ENCODE data around the gene LMOD3. TPM values are rescaled to one million over a fixed set of nuclear protein-coding genes. Genes with fewer than 3 reads are reported as not detected.

LMOD3 gene
- not detected in 2 replicates for total RNA-seq

GRCh38 chr3:69122403-69122802 lies at the start of gene LMOD3:
Gene LMOD3 (minus strand): TSS chr3:69122595. CDS start chr3:69122386, 209 bp downstream.

GRCh38 chr3:69084326-69085167 lies 37.8 kb downstream of the LMOD3 start, which contains the start of gene ARL6IP5:
Gene ARL6IP5 (plus strand): TSS chr3:69084937. CDS start chr3:69085048, 111 bp downstream.

DNA sequence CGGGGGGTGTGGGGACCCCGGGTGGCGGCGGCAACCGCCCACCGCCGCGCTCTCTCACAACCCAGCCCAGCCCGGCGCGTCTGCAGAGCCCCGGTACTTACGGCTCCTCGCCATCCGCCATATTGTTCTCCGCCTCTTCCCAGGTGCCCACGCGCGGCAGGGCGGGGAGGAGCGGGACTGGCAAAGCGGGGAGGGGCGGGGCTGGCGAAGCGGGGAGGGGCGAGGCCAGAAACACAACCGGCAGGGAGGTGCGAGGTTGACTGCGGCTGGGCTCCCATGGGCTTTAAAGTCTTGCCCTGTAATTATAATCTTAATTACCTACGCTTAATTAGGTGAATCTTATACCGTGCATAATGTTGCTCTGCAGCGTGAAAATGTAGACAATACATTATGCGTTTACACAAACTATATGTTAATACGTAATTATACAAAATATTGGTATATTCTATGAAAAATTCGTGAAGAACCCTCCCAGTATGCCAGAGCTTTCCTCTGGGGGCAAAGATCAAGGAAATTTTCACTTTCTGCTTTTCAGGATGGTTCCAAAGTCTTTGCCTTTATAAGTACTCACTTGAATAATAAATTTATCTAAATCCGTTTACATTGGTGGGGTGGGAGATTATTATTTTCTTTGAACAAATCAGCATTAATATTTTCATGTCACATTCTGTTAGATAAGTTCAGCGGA lies 42.0 kb downstream of the LMOD3 start, which contains the start of gene UBA3:
Gene UBA3, minus strand, starts transcription at position 133 of the 688 bp plus-strand sequence. Its CDS starts 12 bp downstream, at position 121.

Other genes with a start within 250 kb of the LMOD3 start
- gene TAFA4, start 190.0 kb downstream of the LMOD3 start, total RNA-seq, result not detected in 2 replicates
- 31.4 and 32.2 TPM in 2 replicates for gene EOGT, start 108.9 kb downstream of the LMOD3 start, total RNA-seq
- gene TMF1, start 70.3 kb downstream of the LMOD3 start, total RNA-seq, result 54.8 and 55.4 TPM in 2 replicates
- 70.9 and 88.2 TPM in 2 replicates for gene UBA3, start 42.2 kb downstream of the LMOD3 start, total RNA-seq
- gene ARL6IP5, start 37.7 kb downstream of the LMOD3 start, total RNA-seq, result 103 and 109 TPM in 2 replicates